ENCODE data around the gene C1orf35.

Gene C1orf35

GRCh38 chr1:228094432-228095016 is 8.6 kb downstream of the C1orf35 start:
- DNase-seq (ENCODE audit: low read depth) = no peak

GRCh38 chr1:228093050-228093906 is 9.8 kb downstream of the C1orf35 start:
- no peak for DNase-seq (ENCODE audit: low read depth)

GRCh38 chr1:228092342-228093049 is 10.6 kb downstream of the C1orf35 start:
- DNase-seq (ENCODE audit: low read depth) = no peak

- no peak for DNase-seq (ENCODE audit: low read depth)
Observed at GRCh38 chr1:228091084-228091483, 12.0 kb downstream of the C1orf35 start.

- no peak for DNase-seq (ENCODE audit: low read depth)
Observed at GRCh38 chr1:228090613-228091081, 12.5 kb downstream of the C1orf35 start.

GRCh38 chr1:228089519-228090380 is 13.4 kb downstream of the C1orf35 start:
- no peak for DNase-seq (ENCODE audit: low read depth)

GRCh38 chr1:228088586-228089498 is 14.3 kb downstream of the C1orf35 start:
- DNase-seq (ENCODE audit: low read depth) = no peak

- peak; percentile 72 for DNase-seq (ENCODE audit: low read depth)
Observed at GRCh38 chr1:228087771-228088251, 15.3 kb downstream of the C1orf35 start.

GRCh38 chr1:228085287-228085951 is 17.7 kb downstream of the C1orf35 start:
- DNase-seq (ENCODE audit: low read depth) = peak; percentile 72

GRCh38 chr1:228084797-228085196 is 18.3 kb downstream of the C1orf35 start:
- no peak for DNase-seq (ENCODE audit: low read depth)

- DNase-seq (ENCODE audit: low read depth) = peak; percentile 64
Observed at GRCh38 chr1:228084325-228084724, 18.8 kb downstream of the C1orf35 start.

- no peak for DNase-seq (ENCODE audit: low read depth)
Observed at GRCh38 chr1:228083871-228084278, 19.2 kb downstream of the C1orf35 start.

GRCh38 chr1:228082918-228083870 is 19.9 kb downstream of the C1orf35 start:
- no peak for DNase-seq (ENCODE audit: low read depth)

GRCh38 chr1:228082214-228082917 is 20.8 kb downstream of the C1orf35 start, which contains the start of gene ARF1:
ARF1 (plus strand) TSS chr1:228082708; CDS start chr1:228097115, 14,407 bp downstream.
- no peak for DNase-seq (ENCODE audit: low read depth)

- no peak for DNase-seq (ENCODE audit: low read depth)
Observed at GRCh38 chr1:228081578-228082213, 21.4 kb downstream of the C1orf35 start.

- DNase-seq (ENCODE audit: low read depth) = no peak
Observed at GRCh38 chr1:228081144-228081543, 22.0 kb downstream of the C1orf35 start.

GRCh38 chr1:228079601-228080263 is 23.4 kb downstream of the C1orf35 start:
- no peak for DNase-seq (ENCODE audit: low read depth)

Measured in GM04503 (cell line).